ENCODE data around the gene TDRKH.

The TDRKH gene

GRCh38 chr1:151823175-151823574 lies 32.9 kb upstream of the TDRKH start:
- no peak for DNase-seq (ENCODE audit: low read depth)

- DNase-seq (ENCODE audit: low read depth): no peak
These were observed 32.1 kb upstream of the TDRKH start for GRCh38 chr1:151822404-151822803.

DNA sequence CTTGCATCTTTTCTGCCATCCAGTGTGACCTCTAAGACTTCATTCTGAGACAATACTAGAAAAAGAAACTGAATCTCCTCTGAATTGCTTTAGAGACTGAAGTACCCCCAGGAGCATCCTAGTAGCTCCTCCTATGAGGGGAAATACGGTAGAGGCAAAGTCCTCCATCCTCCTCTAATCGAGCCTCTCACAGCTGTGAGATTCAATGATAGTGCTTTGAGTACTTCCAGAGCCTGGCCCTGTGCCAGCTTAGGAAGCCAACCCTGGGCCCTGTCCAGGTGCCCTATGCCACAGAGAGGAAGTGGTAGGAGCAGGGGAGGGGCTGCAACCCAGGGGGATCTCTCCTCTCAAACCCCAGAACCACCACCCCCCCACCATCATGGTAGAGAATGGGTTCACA lies 30.6 kb upstream of the TDRKH start:
- no peak for DNase-seq (ENCODE audit: low read depth)

- no peak for DNase-seq (ENCODE audit: low read depth)
These were observed 29.8 kb upstream of the TDRKH start for GRCh38 chr1:151819976-151820623.

DNA sequence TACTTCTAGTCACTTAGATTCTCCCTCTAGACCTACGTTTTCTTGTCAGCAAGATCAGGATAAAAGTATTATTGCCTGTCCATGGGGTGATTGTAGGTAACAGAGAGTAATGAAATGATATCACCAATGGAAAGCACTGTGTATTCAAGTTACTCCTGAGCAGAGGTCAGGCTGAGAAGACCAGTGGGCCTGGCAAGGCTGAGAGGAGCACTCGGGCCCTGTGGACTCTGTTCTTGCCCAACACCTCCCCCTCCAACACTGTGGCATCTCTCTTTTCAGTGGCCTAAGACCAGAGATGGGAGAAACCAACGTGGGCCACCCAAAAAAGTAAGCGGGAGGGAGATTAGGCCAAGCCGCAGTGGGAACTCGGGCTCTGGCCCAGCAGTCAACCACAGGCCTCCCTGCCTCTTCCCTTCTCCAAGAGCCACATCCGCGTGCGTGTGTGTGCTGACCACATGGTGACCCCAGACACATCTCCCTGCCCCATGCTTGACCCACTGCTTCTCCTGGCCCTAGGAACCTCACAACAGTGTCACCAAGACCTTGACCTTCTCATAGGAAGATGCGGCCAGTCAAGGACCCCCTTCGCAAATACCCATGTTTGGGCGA lies 29.0 kb upstream of the TDRKH start:
- DNase-seq (ENCODE audit: low read depth): no peak

- no peak for DNase-seq (ENCODE audit: low read depth)
These were observed 27.0 kb upstream of the TDRKH start for GRCh38 chr1:151817353-151817730.

GRCh38 chr1:151816548-151817352 lies 26.4 kb upstream of the TDRKH start:
- DNase-seq (ENCODE audit: low read depth): no peak

DNA sequence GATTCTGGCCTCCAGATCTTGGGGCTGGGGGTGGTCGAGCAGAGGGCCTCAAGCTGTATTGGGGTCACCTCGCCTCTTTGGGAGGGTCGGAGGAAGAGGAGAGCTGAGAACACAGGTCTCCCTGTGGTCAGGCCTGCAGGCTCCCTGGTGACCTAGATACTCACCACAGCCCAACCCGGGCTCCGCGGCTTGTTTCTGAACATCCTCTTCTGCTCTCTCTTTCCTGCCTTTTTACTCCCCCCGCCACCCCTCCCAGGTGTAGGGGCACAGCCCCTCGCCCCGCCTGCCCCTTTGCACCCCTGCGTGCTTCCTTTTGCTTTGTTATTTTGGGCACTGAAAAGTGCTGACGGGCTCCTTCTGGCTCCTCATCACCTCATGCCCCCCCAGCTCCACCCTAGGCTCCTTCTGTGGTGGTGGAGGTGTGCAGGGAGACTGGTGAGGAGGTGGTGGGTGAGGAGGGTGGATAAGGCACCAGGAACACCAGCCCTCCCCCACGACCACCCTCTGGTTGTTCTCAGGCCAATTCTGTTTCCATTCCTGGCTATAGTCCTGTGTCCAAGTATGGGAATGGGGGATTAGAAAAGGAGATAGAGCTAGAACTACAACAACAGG lies 25.5 kb upstream of the TDRKH start:
- no peak for DNase-seq (ENCODE audit: low read depth)

GRCh38 chr1:151814971-151815545 lies 24.8 kb upstream of the TDRKH start:
- DNase-seq (ENCODE audit: low read depth): no peak

GRCh38 chr1:151814426-151814825 lies 24.1 kb upstream of the TDRKH start:
- DNase-seq (ENCODE audit: low read depth): no peak

DNA sequence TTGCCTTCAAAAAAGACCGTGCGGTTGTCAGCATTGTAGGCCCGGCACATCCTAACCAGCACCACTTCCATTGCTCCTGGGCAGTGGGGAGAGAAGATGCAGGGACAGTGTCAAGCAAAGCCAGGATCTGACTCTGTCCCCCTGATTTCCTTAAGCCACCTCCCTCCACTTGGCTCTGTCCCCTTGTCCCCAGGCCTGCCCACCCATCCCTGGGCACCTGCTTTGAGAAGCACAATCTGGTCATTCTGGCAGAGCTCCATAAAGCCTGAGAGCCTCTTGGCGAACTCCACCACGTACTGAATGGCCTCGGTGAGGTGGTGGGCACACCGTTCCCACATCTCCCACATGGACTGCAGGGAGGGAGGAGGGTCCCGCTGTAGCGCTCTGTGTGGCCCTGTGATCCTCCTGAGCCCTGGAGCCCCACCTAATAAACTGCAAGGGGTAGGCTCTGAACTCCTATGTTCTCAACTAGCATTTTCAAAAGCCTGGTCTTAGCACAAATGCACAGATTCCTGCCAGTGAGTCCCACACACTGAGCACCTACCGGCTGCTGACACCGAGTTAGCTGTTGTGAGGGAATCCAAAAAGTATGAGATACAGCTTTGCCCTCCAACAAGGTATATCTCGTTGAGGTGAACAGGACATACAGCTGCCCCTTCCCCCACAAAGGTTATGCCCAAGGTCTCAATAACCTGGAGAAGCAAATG lies 23.1 kb upstream of the TDRKH start:
- DNase-seq (ENCODE audit: low read depth): no peak

- no peak for DNase-seq (ENCODE audit: low read depth)
These were observed 20.9 kb upstream of the TDRKH start for GRCh38 chr1:151811181-151811580.

GRCh38 chr1:151809985-151810556 lies 19.8 kb upstream of the TDRKH start:
- no peak for DNase-seq (ENCODE audit: low read depth)

DNA sequence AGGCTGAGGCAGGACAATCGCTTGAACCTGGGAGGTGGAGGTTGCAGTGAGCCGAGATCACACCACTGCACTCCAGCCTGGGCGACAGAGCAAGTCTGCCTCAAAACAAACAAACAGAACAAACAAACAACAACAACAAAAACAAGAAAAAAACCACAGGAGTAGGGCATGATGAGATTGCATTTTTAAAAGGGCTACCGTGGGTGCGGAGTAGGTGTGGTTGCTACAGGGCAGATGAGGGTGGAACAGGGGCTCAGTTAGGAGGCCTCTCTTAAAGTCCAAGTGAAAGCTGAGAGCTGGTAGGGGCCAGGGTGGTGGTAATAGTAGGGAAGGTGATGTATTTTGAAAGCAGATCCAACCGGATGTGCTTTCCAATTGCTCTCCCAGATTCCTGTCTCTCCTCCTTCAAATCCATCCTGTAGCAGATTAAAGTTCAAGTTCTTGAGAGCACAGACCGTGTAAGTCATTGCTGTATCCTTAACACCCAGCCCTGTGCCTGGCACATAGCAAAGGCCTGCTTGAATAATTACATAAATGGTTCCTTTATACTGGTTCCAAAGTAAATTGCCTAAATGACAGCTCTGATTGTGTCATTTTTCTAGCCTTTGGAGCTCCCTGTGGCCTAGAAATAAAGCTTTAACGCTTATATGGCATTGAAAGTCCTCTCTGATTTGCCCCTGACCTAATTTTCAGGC lies 19.1 kb upstream of the TDRKH start:
- DNase-seq (ENCODE audit: low read depth): no peak

DNA sequence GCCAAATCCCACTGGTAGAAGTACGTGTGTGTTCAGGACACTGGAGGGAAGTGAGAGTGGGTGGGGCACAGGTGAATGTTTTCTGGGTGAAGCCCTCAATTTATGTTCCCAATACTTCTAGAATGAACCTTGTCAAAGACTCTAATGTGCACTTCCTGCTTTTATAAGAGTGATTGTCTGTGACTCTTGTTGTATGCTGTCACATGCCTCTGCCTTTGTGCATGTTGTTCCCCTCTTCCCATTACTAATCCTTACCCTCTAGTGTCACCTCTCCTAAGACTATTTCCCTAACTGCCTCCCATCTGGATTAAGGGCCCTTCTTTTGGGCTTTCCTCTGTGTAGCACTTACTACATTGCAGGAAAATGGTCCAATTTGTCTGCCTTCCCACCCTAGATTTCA lies 17.5 kb upstream of the TDRKH start:
- DNase-seq (ENCODE audit: low read depth): no peak

DNA sequence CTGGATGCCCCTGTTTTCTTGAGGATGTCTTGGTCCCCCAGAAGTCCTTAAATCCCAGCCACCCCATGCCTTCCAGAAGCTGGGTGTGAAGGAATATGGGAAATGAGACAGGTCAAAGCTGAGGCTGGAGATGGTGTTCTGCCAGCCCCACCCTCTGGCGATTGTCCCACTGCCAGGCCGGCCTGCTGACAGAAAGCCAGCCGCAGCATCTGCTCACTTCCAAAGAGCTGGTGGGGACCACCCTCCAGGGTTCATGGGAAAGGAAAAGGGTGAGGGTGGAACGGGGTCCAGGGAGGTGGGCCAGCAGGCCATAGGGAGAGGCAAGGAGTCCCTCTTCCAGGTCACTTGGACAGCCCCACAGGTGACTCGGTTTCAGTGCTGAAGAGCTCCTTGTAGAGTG lies 16.8 kb upstream of the TDRKH start:
- DNase-seq (ENCODE audit: low read depth): no peak

DNA sequence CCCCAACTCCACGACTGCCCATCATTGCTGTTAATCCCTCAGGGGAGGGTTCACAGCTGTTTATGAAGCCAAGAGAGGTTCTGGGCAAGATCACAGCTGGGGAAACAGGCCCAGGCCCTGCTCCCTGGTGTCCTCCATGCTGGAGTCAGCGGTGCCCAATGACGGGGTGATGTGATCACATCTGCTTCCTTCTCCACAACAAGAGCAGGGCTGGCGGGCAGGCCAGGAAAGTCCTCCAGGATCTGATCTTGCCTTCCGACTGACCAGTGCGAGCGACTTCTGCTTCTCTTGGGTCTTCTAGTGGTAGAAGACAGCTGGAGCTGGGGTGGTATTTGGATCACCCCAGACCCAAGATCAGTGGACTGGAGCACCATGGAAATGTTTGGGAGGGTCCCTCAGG lies 15.9 kb upstream of the TDRKH start:
- DNase-seq (ENCODE audit: low read depth): no peak

GRCh38 chr1:151805066-151805820 lies 14.9 kb upstream of the TDRKH start, which contains the start of gene LINGO4:
Gene LINGO4 (minus strand): TSS chr1:151805419. CDS start chr1:151802704, 2,715 bp downstream.
- no peak for DNase-seq (ENCODE audit: low read depth)

DNA sequence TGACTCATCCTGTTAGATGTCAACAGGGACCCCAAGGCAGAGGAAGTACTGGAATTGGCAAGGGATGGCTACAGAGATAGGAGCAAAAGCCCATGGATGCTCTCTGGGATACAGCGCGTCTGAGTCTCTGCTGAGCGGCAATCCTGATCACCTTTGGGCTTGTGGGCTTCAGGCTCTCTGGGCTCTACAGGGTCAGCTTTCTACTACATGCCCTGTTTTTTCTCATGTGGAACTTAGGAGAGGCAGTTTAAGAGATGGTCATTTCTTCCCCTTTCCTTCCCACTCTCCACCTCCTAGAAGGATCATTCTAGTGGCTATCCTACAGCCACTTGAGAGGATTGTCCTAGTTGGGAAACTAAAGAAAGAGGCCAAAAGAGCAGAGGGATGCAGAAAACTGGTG lies 13.6 kb upstream of the TDRKH start:
- DNase-seq (ENCODE audit: low read depth): no peak

- DNase-seq (ENCODE audit: low read depth): no peak
These were observed 12.9 kb upstream of the TDRKH start for GRCh38 chr1:151803164-151803563.

All from activated T-cell treated with anti-CD3 and anti-CD28 coated beads for 1 hour (primary cell).